ENCODE results near the gene SLC9A5.

- no peak for TF ChIP-seq CTCF (IDR thresholded peaks at IDR 0.05)
- no peak for TF ChIP-seq POLR2A (IDR thresholded peaks at IDR 0.05)
- TF ChIP-seq POLR2AphosphoS5 (IDR thresholded peaks at IDR 0.05), result no peak
Observed at GRCh38 chr16:67256701-67257230, 8.0 kb downstream of the SLC9A5 start.
